SU-DHL-6 (cell line): Measurements from ENCODE around the gene C1QL4.

ENCODE experiments used
- H2AFZ ChIP-seq: fragments of 200-600 bp; sonication (generic); 2 replicates; pipeline ENCODE4 v1.6.1; 2014; ENCODE audit warnings: low read depth, mild to moderate bottlenecking, moderate library complexity, mixed read lengths, antibody characterized with exemption, low read length; ENCODE audit not compliant: severe bottlenecking
- H3F3A ChIP-seq: fragments of 200-600 bp; shearing (Covaris generic); 2 replicates; pipeline ENCODE4 v1.6.0; 2016; ENCODE audit warnings: antibody characterized with exemption, mild to moderate bottlenecking; ENCODE audit not compliant: insufficient read depth
- H3K27ac ChIP-seq: fragments of 200-600 bp; sonication (generic); 2 replicates; pipeline ENCODE4 v1.5.1; 2016; ENCODE audit warnings: low read depth, mild to moderate bottlenecking, low read length, moderate library complexity, mixed read lengths
- H3K27me3 ChIP-seq: fragments of 200-600 bp; sonication (generic), shearing (Covaris generic); 2 replicates; pipeline ENCODE4 v1.6.0; 2014; ENCODE audit warnings: mild to moderate bottlenecking, low read length
- H3K36me3 ChIP-seq: fragments of 200-600 bp; sonication (generic); 2 replicates; pipeline ENCODE4 v1.6.1; 2014; ENCODE audit warnings: mild to moderate bottlenecking, low read length, mixed read lengths
- H3K4me2 ChIP-seq: fragments of 300-600, 200-600 bp; shearing (Covaris generic), sonication (generic); 2 replicates; pipeline ENCODE4 v1.6.0; 2014; ENCODE audit warnings: low read length, low read depth, mild to moderate bottlenecking; ENCODE audit not compliant: poor library complexity, severe bottlenecking
- H3K4me3 ChIP-seq: fragments of 200-600 bp; sonication (generic); 2 replicates; pipeline ENCODE4 v1.5.1; 2014; ENCODE audit warnings: antibody characterized with exemption, low read length, mild to moderate bottlenecking, mixed read lengths; ENCODE audit not compliant: insufficient read depth, poor library complexity, severe bottlenecking
- H3K79me2 ChIP-seq: fragments of 200-600 bp; sonication (generic); 2 replicates; pipeline ENCODE4 v1.6.1; 2014; ENCODE audit warnings: mild to moderate bottlenecking, low read length, moderate library complexity; ENCODE audit not compliant: insufficient read depth
- H3K9ac ChIP-seq: fragments of 200-600 bp; sonication (generic); 2 replicates; pipeline ENCODE4 v1.7.0; 2014; ENCODE audit warnings: mild to moderate bottlenecking, low read length
- H3K9me2 ChIP-seq: fragments of 200-600 bp; sonication (generic); replicated peaks from 2 replicates; pipeline ENCODE4 v1.6.1; 2014; ENCODE audit warnings: low read length; ENCODE audit not compliant: insufficient read depth
- H3K9me3 ChIP-seq: fragments of 200-600 bp; sonication (generic); 2 replicates; pipeline ENCODE4 v1.6.1; 2014; ENCODE audit warnings: low read length, mixed read lengths; ENCODE audit not compliant: insufficient read depth
- H4K20me1 ChIP-seq: fragments of 200-600 bp; sonication (generic); 2 replicates; pipeline ENCODE4 v1.6.1; 2014; ENCODE audit warnings: low read depth, mild to moderate bottlenecking, antibody characterized with exemption, low read length, moderate library complexity, mixed read lengths
- EZH2phosphoT487 ChIP-seq: fragments of 200-600 bp; sonication (generic), shearing (Covaris generic); conservative IDR thresholded peaks from 2 replicates; pipeline ENCODE4 v1.6.1; 2018; ENCODE audit warnings: mild to moderate bottlenecking, antibody characterized with exemption, low read length, moderate library complexity, mixed read lengths
- TF ChIP-seq, protein P1 (sequence below): fragments of 200-600 bp; sonication (generic); IDR thresholded peaks from one replicate; pipeline ENCODE4 v1.5.1; 2017; ENCODE audit warnings: antibody characterized with exemption, mild to moderate bottlenecking, low read length, moderate library complexity; ENCODE audit not compliant: insufficient read depth, poor library complexity, severe bottlenecking

The C1QL4 gene

DNA sequence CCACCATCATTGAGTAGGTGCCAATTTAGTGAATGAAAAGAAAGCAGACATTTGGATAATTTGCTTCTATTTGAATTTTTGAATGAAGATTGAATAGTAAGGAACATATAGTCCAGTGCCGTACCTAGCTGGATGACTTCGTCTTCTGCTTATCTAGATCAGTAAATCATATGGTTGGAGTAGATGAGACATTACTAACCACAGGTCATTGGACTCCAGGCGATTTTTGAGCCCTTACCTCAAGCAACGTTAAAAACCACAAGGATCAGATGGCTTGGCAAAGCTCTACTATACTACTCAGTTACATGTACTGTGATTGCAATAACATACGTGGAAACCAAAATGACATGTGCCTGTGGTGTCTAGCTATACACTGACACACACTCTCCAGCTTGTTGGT, 28.6 kb upstream of the C1QL4 start:
- H3F3A ChIP-seq, result peaks cover 28% of the 10 kb centered on the region
- no peak overlapping the region for H3K27ac ChIP-seq
- H3K9me2 ChIP-seq, result no peaks in the 10 kb centered on the region
- no peak overlapping the region for H2AFZ ChIP-seq
- H3K27me3 ChIP-seq, result no peaks in the 10 kb centered on the region
- TF ChIP-seq EZH2phosphoT487, result no peak
- TF ChIP-seq, protein P1, sequence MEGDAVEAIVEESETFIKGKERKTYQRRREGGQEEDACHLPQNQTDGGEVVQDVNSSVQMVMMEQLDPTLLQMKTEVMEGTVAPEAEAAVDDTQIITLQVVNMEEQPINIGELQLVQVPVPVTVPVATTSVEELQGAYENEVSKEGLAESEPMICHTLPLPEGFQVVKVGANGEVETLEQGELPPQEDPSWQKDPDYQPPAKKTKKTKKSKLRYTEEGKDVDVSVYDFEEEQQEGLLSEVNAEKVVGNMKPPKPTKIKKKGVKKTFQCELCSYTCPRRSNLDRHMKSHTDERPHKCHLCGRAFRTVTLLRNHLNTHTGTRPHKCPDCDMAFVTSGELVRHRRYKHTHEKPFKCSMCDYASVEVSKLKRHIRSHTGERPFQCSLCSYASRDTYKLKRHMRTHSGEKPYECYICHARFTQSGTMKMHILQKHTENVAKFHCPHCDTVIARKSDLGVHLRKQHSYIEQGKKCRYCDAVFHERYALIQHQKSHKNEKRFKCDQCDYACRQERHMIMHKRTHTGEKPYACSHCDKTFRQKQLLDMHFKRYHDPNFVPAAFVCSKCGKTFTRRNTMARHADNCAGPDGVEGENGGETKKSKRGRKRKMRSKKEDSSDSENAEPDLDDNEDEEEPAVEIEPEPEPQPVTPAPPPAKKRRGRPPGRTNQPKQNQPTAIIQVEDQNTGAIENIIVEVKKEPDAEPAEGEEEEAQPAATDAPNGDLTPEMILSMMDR, result no peak
- H3K4me3 ChIP-seq, result peak overlapping the region; percentile 69
- no peaks in the 10 kb centered on the region for H3K36me3 ChIP-seq
- H4K20me1 ChIP-seq, result no peaks in the 10 kb centered on the region
- peak overlapping the region; percentile 78 for H3K4me2 ChIP-seq
- no peak overlapping the region for H3K9ac ChIP-seq
- peaks cover 36% of the 10 kb centered on the region for H3K79me2 ChIP-seq
- no peaks in the 10 kb centered on the region for H3K9me3 ChIP-seq

DNA sequence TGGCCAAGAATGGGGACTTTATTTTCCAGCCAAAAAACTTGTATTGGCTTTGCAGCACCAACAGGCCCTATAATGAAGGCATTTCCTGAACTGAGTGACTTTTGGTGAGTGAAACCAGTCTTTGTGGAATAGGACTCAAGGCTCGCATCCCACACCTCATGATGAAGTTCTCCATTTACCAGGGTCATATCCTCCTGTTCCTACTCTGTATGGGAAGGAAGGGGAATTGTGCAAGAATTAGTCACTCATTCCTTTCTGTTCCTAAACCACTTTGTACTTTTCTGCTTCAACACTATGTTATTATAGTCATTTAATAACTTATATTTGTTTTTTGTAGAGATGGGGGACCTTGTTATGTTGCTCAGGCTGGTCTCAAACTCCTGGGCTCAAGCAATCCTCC, 28.0 kb upstream of the C1QL4 start:
- H3K9me2 ChIP-seq, result no peaks in the 10 kb centered on the region
- H3K27me3 ChIP-seq, result no peaks in the 10 kb centered on the region
- H3K36me3 ChIP-seq, result no peaks in the 10 kb centered on the region
- H4K20me1 ChIP-seq, result no peaks in the 10 kb centered on the region
- TF ChIP-seq, protein P1, result no peak
- no peak for TF ChIP-seq EZH2phosphoT487
- H3K79me2 ChIP-seq, result peaks cover 30% of the 10 kb centered on the region
- H3K27ac ChIP-seq, result no peak overlapping the region
- no peaks in the 10 kb centered on the region for H3K9me3 ChIP-seq
- no peak overlapping the region for H2AFZ ChIP-seq
- H3K4me2 ChIP-seq, result no peak overlapping the region
- no peak overlapping the region for H3K9ac ChIP-seq
- no peak overlapping the region for H3K4me3 ChIP-seq
- H3F3A ChIP-seq, result peaks cover 28% of the 10 kb centered on the region

DNA sequence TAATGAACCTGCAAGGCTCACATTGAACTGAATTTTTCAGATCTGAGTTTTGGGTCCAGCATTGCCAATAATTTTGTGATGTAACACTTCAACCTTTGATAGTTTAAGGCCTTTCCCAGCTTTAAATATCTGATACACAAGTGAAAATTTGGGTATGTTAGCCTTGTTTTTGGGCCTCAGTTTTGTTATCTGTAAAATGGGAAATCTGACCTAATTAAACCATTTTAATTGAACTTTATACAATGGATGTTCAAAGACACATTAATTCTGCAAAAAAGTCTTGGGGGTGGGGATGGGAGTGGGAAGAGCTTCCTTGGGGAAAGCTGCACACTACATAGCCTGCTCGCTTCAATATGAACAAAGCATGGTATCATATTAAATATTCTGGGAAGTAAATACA, 25.1 kb upstream of the C1QL4 start:
- Histone ChIP-seq H3K4me3 (no peak overlapping the region), H3K27ac (no peak overlapping the region), H3K9me2 (no peaks in the 10 kb centered on the region), H3K36me3 (no peaks in the 10 kb centered on the region), H3F3A (peaks cover 10% of the 10 kb centered on the region; the same call in 1 of the 2 replicates), H3K9me3 (no peaks in the 10 kb centered on the region), H3K4me2 (no peak overlapping the region), H2AFZ (no peak overlapping the region), H3K9ac (no peak overlapping the region), H3K27me3 (no peaks in the 10 kb centered on the region), H4K20me1 (no peaks in the 10 kb centered on the region), H3K79me2 (peaks cover 5% of the 10 kb centered on the region; the same call in 1 of the 2 replicates)
- no peak for TF ChIP-seq EZH2phosphoT487
- TF ChIP-seq, protein P1, result no peak
